AG10803 (cell line): ENCODE data around the gene DAD1.
"Not testable (repeated sequence)": the region's sequence is repeated elsewhere in the genome, so short reads cannot be mapped to it uniquely, and the experiment has no call there.

ENCODE experiments used
- DNase-seq: peaks from one replicate; pipeline ENCODE4 v3.0.0; 2010; ENCODE audit warnings: low read depth
- H3K4me3 ChIP-seq: 2 replicates; pipeline ENCODE4 v1.5.1; 2011; ENCODE audit warnings: mild to moderate bottlenecking, low read length, control low read depth
- CTCF ChIP-seq: conservative IDR thresholded peaks from 2 replicates; pipeline ENCODE4 v1.5.1; 2011; ENCODE audit warnings: mild to moderate bottlenecking, low read length, control low read depth, inconsistent platforms

DAD1 gene

DNA sequence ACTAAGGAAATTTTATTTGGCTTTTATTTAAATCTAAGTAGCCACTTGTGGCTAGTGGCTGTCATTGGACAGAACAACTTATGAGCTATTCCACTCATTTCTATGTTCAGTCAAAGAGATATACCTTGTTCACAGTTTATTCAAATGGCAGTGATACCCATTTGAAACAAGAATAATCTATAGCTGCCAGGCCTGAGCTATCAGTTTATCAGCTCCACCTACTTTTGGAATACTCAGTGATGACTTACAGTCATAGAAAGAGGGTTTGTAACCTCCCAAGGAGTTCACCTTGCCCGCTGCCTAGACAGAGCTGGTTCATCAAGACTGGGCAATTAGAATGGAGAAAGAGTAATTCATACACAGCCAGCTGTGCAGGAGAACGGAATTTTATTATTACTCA, 4.6 kb upstream of the DAD1 start:
- no peak for DNase-seq
- no peak overlapping the region for H3K4me3 ChIP-seq
- no peak for TF ChIP-seq CTCF

- TF ChIP-seq CTCF = no peak
- DNase-seq = no peak
- no peak overlapping the region for H3K4me3 ChIP-seq
Observed at GRCh38 chr14:22593189-22593588, 4.2 kb upstream of the DAD1 start.

- DNase-seq = no peak
- H3K4me3 ChIP-seq = peak overlapping the region; percentile 97
- no peak for TF ChIP-seq CTCF
Observed at GRCh38 chr14:22588526-22589095, 413 bp downstream of the DAD1 start.

DNA sequence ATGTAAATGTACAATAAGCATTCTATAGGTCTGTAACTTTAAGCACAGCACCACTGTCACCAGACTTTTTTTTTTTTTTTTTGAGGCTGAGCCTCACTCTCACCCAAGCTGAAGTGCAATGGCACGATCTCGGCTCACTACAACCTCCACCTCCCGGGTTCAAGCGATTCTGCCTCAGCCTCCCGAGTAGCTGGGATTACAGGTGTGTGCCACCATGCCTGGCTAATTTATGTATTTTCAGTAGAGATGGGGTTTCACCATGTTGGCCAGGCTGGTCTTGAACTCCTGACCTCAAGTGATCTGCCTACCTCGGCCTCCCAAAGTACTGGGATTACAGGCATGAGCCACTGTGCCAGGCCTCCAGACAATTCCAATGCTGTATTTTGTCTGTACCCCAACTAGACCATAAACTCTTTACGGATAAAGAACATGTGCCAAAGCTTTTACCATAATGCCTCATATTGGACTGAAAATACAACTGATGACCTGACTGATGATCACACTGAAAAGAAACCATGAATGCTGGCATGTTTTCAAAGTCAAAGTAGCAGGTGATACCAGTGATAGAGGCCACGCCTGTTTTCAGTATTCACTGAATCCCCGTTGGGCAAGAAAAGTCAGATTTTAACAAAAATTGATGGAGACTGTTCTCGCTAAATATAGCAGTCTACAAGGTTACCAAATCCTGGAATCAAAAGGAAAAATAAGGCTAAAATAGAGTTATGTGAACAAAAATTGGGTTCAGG, 1.2 kb downstream of the DAD1 start:
- not testable (repeated sequence) for DNase-seq
- peak overlapping the region; percentile 97 for H3K4me3 ChIP-seq

- H3K4me3 ChIP-seq = no peak overlapping the region
- DNase-seq = no peak
- TF ChIP-seq CTCF = no peak
Observed at GRCh38 chr14:22587247-22587646, 1.8 kb downstream of the DAD1 start.

DNA sequence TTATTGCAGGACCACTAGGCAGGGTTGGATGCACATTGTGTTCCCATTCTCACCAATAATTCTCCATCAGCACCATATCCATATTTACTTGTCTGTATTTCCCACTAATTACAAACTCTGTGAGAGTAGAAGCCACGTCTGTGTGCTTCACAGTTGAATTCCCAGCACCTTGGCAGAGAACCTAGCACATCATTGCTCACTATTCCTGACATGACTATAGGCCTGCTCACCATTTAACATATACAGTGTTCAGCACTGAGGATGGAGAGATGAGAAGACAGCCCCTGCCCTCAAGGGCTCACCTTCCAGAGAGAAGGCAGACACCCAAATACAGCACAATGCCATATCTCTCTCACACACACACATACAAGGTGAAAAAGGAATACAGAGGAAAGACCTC, 5.0 kb downstream of the DAD1 start:
- no peak for DNase-seq
- H3K4me3 ChIP-seq = no peak overlapping the region
- TF ChIP-seq CTCF = no peak

GRCh38 chr14:22580625-22581024, 8.4 kb downstream of the DAD1 start:
- TF ChIP-seq CTCF = no peak
- no peak for DNase-seq
- no peak overlapping the region for H3K4me3 ChIP-seq
